ENCODE measurements around the gene FNDC10.

FNDC10 gene

DNA sequence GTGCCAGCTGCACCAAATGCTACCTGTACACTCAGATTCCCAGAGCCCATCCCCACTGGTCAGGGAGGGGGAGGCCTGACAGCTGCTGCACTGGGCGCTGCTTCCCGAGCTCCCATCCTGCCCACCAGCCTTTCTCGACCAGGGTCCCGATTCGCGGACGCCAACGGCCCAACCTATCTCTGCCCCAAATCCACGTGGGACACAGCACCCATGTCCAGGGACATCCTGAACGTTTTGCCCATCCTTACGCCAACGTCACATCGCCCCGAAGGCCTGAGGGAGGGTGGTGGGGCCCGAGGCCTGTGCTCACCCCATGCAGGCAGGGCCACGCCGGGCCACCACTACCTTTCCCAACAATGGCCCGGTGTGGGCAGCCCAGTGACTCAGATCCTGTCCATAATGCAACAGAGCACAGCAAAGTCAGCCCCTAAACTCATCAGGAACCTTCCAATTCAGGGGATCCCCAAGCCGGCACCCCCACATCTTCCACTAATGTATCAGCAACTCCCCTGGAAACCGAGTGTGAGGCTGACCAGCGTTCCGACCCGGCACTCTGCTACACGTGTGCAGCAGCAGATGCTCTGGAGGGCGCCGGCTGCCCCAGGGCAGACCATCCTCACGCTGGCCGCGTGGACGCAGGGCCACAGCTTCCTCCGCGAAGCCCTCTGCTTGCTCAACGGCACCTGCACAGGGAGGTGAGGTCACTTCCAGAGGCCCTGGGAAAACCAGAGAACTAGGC is 48.2 kb downstream of the FNDC10 start:
- TF ChIP-seq, protein P1, sequence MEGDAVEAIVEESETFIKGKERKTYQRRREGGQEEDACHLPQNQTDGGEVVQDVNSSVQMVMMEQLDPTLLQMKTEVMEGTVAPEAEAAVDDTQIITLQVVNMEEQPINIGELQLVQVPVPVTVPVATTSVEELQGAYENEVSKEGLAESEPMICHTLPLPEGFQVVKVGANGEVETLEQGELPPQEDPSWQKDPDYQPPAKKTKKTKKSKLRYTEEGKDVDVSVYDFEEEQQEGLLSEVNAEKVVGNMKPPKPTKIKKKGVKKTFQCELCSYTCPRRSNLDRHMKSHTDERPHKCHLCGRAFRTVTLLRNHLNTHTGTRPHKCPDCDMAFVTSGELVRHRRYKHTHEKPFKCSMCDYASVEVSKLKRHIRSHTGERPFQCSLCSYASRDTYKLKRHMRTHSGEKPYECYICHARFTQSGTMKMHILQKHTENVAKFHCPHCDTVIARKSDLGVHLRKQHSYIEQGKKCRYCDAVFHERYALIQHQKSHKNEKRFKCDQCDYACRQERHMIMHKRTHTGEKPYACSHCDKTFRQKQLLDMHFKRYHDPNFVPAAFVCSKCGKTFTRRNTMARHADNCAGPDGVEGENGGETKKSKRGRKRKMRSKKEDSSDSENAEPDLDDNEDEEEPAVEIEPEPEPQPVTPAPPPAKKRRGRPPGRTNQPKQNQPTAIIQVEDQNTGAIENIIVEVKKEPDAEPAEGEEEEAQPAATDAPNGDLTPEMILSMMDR (IDR thresholded peaks at IDR 0.05; ENCODE audit: extremely low read depth, missing control alignments), result no peak

DNA sequence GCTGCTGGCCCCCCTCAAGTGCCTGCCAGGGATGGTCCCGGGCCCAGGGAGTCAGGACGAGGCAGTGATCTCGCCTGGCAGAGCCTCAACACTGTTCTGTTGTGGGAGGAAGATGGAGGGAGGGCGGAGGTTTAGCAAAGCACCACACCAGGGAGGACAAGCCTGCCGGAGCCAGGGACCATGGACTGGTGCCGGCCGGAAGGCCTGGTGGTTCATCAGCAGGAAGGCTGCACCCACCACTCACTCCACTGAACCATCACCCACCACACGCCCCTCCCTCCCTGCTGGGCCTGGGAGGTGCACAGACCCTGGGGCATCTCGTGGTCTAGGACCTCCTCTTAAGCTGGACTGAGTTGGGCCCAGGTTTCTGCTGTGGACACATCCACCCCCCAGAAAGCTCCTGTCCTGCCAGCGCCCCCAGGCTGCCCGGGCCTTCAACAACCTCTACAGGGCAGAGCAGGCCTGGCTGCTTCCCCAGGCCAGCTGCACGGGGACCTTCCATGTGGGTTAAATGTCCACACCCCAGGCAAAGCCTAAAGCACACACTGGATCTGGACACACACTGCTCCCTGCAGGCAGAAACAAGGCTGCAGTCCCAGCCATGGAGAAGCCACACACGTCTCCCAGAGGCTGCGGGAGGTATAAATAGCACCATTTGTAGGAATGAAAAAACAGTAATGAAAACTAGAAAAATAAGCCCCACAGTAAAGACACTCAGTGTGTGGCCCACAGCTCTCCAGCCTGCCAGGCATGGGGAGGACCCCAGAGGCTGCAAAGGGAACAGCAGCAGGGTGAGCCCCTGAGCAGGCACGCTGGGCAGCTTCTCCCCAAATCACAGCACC is 49.1 kb downstream of the FNDC10 start:
- TF ChIP-seq, protein P1 (IDR thresholded peaks at IDR 0.05; ENCODE audit: extremely low read depth, missing control alignments), result no peak
- no peak for DNase-seq (ENCODE audit: low spot score)

More for the DNA sequence above, 48.2 kb downstream of the FNDC10 start:
- no peak for DNase-seq (ENCODE audit: low spot score)

DNA sequence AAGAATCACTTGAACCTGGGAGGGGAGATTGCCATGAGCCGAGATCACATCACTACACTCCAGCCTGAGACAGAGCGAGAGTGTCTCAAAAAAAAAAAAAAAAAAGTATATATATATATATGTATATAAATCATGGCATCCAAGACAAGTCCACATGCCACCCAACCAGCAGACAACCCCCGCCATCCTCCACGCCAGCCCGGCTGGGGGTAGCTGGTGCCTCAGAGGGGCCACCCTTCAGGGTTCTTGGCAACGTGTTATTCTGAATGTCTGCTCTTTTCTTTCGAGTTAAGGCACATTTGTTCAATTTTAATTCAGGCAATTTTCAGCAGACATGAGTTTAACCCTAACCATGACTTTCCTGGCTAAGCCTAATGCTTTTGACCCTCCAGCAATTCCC is 49.8 kb downstream of the FNDC10 start:
- DNase-seq (ENCODE audit: low spot score), result no peak
- TF ChIP-seq, protein P1 (IDR thresholded peaks at IDR 0.05; ENCODE audit: extremely low read depth, missing control alignments), result no peak

DNA sequence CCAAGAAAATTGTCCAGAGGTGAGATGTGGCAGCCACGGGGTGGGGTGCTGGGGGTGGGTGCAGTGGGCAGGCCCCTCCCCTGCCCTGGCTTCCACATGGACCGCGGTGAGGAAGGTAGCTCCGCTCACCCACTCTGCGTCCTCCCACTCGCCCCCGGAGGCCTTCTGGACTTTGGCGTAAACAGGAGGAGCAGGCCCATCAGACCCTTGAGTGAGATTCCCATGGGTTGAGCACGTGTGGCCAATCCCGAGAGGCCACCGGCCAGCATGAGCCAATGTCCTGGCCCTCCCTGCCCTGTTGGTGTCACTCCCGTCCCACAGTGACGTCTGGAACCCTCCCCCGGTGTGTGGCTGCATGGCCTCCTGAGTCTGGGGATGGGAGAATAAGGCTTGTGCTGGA is 51.3 kb downstream of the FNDC10 start:
- TF ChIP-seq, protein P1 (IDR thresholded peaks at IDR 0.05; ENCODE audit: extremely low read depth, missing control alignments), result no peak
- no peak for DNase-seq (ENCODE audit: low spot score)

All from GM20000 (cell line).